HepG2 (cell line): ENCODE results near the gene ACTL7B. TPM values are rescaled to one million over a fixed set of nuclear protein-coding genes. Genes with fewer than 3 reads are reported as not detected.

Experiments
- ARNTL ChIP-seq: sonication (generic); formaldehyde crosslinking; IDR thresholded peaks from 2 replicates; pipeline ENCODE4 v1.4.0; 2020; ENCODE audit warnings: mild to moderate bottlenecking, missing genetic modification reagents
- BRD4 ChIP-seq: sonication (generic); formaldehyde crosslinking; IDR thresholded peaks from 2 replicates; pipeline ENCODE4 v1.4.0; 2020; ENCODE audit warnings: missing genetic modification reagents
- DR1 ChIP-seq: sonication (generic); formaldehyde crosslinking; IDR thresholded peaks from 2 replicates; pipeline ENCODE4 v1.8.0; 2021; ENCODE audit warnings: mild to moderate bottlenecking, missing genetic modification reagents, inconsistent platforms
- FOSL1 ChIP-seq: sonication (generic); formaldehyde crosslinking; IDR thresholded peaks from 2 replicates; pipeline ENCODE4 v1.9.0; 2021; ENCODE audit warnings: missing genetic modification reagents, borderline replicate concordance
- GABPA ChIP-seq, 2 experiments: IDR thresholded peaks; 2 replicates each; pipeline ENCODE4 v1.6.1; 2011 to 2016; ENCODE audit warnings: low read depth in 2 of 2, low read length in 1 of 2, missing biosample characterization in 1 of 2, missing genetic modification characterization in 1 of 2
- GZF1 ChIP-seq: sonication (generic); formaldehyde crosslinking; IDR thresholded peaks from 2 replicates; pipeline ENCODE4 v1.5.1; 2020; ENCODE audit warnings: mild to moderate bottlenecking, missing genetic modification reagents
- HIVEP1 ChIP-seq: sonication (generic); formaldehyde crosslinking; IDR thresholded peaks from 2 replicates; pipeline ENCODE4 v1.4.0; 2020; ENCODE audit warnings: mild to moderate bottlenecking, missing genetic modification reagents
- KDM6A ChIP-seq: IDR thresholded peaks from 2 replicates; pipeline ENCODE4 v1.6.1; 2016; ENCODE audit warnings: low read depth
- KMT2A ChIP-seq: sonication (generic); formaldehyde crosslinking; IDR thresholded peaks from 2 replicates; pipeline ENCODE4 v1.4.0; 2020; ENCODE audit warnings: missing genetic modification reagents
- ZNF557 ChIP-seq: sonication (generic); formaldehyde crosslinking; IDR thresholded peaks from 2 replicates; pipeline ENCODE4 v1.4.0; 2020; ENCODE audit warnings: missing genetic modification reagents
- ZNF644 ChIP-seq: IDR thresholded peaks from 2 replicates; pipeline ENCODE4 v1.6.1; 2016; ENCODE audit warnings: low read depth
- ZSCAN9 ChIP-seq: IDR thresholded peaks from 2 replicates; pipeline ENCODE4 v1.6.1; 2016; ENCODE audit warnings: borderline replicate concordance
- polyA plus RNA-seq, 8 experiments: library from polyadenylated mRNA; depleted of rRNA in 3 of 8; stranded (reverse) in 7 of 8; unstranded in 1 of 8; fragments of >200 nt; fragmentation: Illumina TruSeq in 4 of 8; extraction: Trizol in 4 of 8; gene quantifications; 2 replicates each; pipeline versions ENCODE4 v1.2.1 to v1.2.3, GENCODE V29; 2011 to 2016; ENCODE audit warnings: low read depth in 4 of 8, missing spikeins in 1 of 8, mixed read lengths in 1 of 8; ENCODE audit not compliant: insufficient read depth in 1 of 8
- total RNA-seq, 5 experiments: library from RNA; depleted of rRNA; stranded (reverse); fragments of >200 nt; fragmentation: Illumina TruSeq; extraction: Trizol; gene quantifications; 2 replicates each; pipeline ENCODE4 v1.2.3, GENCODE V29; 2016; ENCODE audit warnings: low read depth in 1 of 5
- TF ChIP-seq, protein P1 (sequence below): IDR thresholded peaks from 2 replicates; pipeline ENCODE4 v1.6.1; 2016; ENCODE audit warnings: low read depth, control low read depth
- TF ChIP-seq, protein P2 (sequence below): sonication (generic); formaldehyde crosslinking; IDR thresholded peaks from 2 replicates; pipeline ENCODE4 v1.4.0; 2020; ENCODE audit warnings: missing genetic modification reagents
- TF ChIP-seq, protein P3 (sequence below): sonication (generic); formaldehyde crosslinking; IDR thresholded peaks from 2 replicates; pipeline ENCODE4 v1.4.0; 2020; ENCODE audit warnings: missing genetic modification reagents; ENCODE audit errors: not compliant biosample characterization
- TF ChIP-seq, protein P4 (sequence below): sonication (generic); formaldehyde crosslinking; IDR thresholded peaks from 2 replicates; pipeline ENCODE4 v1.4.0; 2020; ENCODE audit warnings: missing genetic modification reagents

The ACTL7B gene
- total and polyA plus RNA-seq, 2 of the 13 experiments (the other 11 are each of a cell fraction or from before 2014, with no cell fraction given): 0.07 to 0.11 TPM

DNA sequence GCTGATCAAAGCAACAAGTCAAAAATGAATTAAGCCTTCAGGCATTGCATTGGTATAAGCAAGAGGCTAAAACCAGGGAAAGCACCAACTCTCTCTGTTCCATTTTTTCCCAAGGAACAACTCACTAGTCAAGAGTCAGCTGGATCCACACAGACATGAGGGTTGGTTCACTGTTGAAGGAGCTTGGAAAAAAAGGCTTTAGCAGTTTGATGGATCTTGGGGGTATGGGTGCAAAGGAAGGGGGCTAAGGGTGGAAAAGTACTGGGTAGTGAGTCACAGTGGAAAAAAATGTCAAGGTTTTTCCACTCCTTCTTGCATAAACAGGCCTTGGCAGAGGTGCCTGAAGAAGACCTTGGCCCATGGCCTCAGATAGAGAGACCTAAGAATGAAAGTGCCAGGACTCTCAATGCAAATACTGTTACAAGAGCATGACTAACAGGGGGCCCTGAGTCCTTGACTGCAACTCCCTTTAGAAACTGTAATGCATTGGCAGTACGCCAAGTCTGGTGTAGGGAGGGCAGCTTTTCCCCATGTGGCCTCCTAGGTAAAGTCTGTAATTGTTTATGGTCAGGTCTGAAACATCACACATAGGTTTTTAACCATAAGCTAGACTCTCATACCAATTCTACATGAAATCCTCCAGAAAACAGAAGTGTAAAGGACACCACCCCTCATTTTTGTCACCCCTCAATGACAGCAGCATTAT lies 30.0 kb upstream of the ACTL7B start (continued):
- TF ChIP-seq, protein P1, sequence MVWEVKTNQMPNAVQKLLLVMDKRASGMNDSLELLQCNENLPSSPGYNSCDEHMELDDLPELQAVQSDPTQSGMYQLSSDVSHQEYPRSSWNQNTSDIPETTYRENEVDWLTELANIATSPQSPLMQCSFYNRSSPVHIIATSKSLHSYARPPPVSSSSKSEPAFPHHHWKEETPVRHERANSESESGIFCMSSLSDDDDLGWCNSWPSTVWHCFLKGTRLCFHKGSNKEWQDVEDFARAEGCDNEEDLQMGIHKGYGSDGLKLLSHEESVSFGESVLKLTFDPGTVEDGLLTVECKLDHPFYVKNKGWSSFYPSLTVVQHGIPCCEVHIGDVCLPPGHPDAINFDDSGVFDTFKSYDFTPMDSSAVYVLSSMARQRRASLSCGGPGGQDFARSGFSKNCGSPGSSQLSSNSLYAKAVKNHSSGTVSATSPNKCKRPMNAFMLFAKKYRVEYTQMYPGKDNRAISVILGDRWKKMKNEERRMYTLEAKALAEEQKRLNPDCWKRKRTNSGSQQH: no peak
- peak; percentile 84; the same call in 1 of the 2 replicates for TF ChIP-seq ZSCAN9
- TF ChIP-seq BRD4 (CRISPR knock-in tag): peak; percentile 84
- no peak for TF ChIP-seq ZNF557
- peak; percentile 64; the same call in 1 of the 2 replicates for TF ChIP-seq DR1
- peak; percentile 90 for TF ChIP-seq ARNTL (CRISPR knock-in tag)
- TF ChIP-seq KMT2A (CRISPR knock-in tag): 0 out of 2 replicates have a peak, but pooled peaks have one; percentile 40
- TF ChIP-seq KDM6A (CRISPR knock-in tag): peak; percentile 98
- no peak for TF ChIP-seq HIVEP1
- TF ChIP-seq, protein P2, sequence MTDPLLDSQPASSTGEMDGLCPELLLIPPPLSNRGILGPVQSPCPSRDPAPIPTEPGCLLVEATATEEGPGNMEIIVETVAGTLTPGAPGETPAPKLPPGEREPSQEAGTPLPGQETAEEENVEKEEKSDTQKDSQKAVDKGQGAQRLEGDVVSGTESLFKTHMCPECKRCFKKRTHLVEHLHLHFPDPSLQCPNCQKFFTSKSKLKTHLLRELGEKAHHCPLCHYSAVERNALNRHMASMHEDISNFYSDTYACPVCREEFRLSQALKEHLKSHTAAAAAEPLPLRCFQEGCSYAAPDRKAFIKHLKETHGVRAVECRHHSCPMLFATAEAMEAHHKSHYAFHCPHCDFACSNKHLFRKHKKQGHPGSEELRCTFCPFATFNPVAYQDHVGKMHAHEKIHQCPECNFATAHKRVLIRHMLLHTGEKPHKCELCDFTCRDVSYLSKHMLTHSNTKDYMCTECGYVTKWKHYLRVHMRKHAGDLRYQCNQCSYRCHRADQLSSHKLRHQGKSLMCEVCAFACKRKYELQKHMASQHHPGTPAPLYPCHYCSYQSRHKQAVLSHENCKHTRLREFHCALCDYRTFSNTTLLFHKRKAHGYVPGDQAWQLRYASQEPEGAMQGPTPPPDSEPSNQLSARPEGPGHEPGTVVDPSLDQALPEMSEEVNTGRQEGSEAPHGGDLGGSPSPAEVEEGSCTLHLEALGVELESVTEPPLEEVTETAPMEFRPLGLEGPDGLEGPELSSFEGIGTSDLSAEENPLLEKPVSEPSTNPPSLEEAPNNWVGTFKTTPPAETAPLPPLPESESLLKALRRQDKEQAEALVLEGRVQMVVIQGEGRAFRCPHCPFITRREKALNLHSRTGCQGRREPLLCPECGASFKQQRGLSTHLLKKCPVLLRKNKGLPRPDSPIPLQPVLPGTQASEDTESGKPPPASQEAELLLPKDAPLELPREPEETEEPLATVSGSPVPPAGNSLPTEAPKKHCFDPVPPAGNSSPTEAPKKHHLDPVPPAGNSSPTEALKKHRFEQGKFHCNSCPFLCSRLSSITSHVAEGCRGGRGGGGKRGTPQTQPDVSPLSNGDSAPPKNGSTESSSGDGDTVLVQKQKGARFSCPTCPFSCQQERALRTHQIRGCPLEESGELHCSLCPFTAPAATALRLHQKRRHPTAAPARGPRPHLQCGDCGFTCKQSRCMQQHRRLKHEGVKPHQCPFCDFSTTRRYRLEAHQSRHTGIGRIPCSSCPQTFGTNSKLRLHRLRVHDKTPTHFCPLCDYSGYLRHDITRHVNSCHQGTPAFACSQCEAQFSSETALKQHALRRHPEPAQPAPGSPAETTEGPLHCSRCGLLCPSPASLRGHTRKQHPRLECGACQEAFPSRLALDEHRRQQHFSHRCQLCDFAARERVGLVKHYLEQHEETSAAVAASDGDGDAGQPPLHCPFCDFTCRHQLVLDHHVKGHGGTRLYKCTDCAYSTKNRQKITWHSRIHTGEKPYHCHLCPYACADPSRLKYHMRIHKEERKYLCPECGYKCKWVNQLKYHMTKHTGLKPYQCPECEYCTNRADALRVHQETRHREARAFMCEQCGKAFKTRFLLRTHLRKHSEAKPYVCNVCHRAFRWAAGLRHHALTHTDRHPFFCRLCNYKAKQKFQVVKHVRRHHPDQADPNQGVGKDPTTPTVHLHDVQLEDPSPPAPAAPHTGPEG (CRISPR knock-in tag): no peak
- peak; percentile 98 for TF ChIP-seq FOSL1 (CRISPR knock-in tag)
- peak; percentile 80 for TF ChIP-seq ZNF644 (CRISPR knock-in tag)
- no peak; the same call in 1 of the 2 replicates for TF ChIP-seq GZF1 (CRISPR knock-in tag)
- no peak for TF ChIP-seq GABPA (IDR thresholded peaks at IDR 0.05; ENCODE audit: low read depth, low read length)
- TF ChIP-seq GABPA (CRISPR knock-in tag; IDR thresholded peaks at IDR 0.05; ENCODE audit: low read depth): peak; percentile 56; the same call in 1 of the 2 replicates
- TF ChIP-seq, protein P3, sequence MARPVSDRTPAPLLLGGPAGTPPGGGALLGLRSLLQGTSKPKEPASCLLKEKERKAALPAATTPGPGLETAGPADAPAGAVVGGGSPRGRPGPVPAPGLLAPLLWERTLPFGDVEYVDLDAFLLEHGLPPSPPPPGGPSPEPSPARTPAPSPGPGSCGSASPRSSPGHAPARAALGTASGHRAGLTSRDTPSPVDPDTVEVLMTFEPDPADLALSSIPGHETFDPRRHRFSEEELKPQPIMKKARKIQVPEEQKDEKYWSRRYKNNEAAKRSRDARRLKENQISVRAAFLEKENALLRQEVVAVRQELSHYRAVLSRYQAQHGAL (CRISPR knock-in tag): no peak
- TF ChIP-seq, protein P4, sequence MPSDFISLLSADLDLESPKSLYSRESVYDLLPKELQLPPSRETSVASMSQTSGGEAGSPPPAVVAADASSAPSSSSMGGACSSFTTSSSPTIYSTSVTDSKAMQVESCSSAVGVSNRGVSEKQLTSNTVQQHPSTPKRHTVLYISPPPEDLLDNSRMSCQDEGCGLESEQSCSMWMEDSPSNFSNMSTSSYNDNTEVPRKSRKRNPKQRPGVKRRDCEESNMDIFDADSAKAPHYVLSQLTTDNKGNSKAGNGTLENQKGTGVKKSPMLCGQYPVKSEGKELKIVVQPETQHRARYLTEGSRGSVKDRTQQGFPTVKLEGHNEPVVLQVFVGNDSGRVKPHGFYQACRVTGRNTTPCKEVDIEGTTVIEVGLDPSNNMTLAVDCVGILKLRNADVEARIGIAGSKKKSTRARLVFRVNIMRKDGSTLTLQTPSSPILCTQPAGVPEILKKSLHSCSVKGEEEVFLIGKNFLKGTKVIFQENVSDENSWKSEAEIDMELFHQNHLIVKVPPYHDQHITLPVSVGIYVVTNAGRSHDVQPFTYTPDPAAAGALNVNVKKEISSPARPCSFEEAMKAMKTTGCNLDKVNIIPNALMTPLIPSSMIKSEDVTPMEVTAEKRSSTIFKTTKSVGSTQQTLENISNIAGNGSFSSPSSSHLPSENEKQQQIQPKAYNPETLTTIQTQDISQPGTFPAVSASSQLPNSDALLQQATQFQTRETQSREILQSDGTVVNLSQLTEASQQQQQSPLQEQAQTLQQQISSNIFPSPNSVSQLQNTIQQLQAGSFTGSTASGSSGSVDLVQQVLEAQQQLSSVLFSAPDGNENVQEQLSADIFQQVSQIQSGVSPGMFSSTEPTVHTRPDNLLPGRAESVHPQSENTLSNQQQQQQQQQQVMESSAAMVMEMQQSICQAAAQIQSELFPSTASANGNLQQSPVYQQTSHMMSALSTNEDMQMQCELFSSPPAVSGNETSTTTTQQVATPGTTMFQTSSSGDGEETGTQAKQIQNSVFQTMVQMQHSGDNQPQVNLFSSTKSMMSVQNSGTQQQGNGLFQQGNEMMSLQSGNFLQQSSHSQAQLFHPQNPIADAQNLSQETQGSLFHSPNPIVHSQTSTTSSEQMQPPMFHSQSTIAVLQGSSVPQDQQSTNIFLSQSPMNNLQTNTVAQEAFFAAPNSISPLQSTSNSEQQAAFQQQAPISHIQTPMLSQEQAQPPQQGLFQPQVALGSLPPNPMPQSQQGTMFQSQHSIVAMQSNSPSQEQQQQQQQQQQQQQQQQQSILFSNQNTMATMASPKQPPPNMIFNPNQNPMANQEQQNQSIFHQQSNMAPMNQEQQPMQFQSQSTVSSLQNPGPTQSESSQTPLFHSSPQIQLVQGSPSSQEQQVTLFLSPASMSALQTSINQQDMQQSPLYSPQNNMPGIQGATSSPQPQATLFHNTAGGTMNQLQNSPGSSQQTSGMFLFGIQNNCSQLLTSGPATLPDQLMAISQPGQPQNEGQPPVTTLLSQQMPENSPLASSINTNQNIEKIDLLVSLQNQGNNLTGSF (CRISPR knock-in tag): peak; percentile 99
